Rectal smooth muscle tissue (tissue), 1 donor: ENCODE results near the gene FOXP4.

Experiments
- H3K27ac ChIP-seq: one replicate; pipeline ENCODE4 v1.7.0; 2013; ENCODE audit warnings: low read depth, low read length, inconsistent platforms
- H3K27me3 ChIP-seq: one replicate; pipeline ENCODE4 v1.7.0; 2013; ENCODE audit warnings: low read length; ENCODE audit not compliant: control insufficient read depth, insufficient read depth
- H3K36me3 ChIP-seq: one replicate; pipeline ENCODE4 v1.7.0; 2013; ENCODE audit warnings: low read length; ENCODE audit not compliant: control insufficient read depth, insufficient read depth
- H3K4me1 ChIP-seq: one replicate; pipeline ENCODE4 v1.7.0; 2013; ENCODE audit warnings: low read length; ENCODE audit not compliant: control insufficient read depth, insufficient read depth
- H3K4me3 ChIP-seq: one replicate; pipeline ENCODE4 v1.7.0; 2013; ENCODE audit warnings: low read length
- H3K9ac ChIP-seq: one replicate; pipeline ENCODE4 v1.7.0; 2013; ENCODE audit warnings: low read length

FOXP4 gene

GRCh38 chr6:41626917-41627316 is 80.7 kb downstream of the FOXP4 start:
- H3K27me3 ChIP-seq: no peaks in the 10 kb centered on the region
- H3K36me3 ChIP-seq: no peaks in the 10 kb centered on the region
- H3K9ac ChIP-seq: no peak overlapping the region
- H3K4me1 ChIP-seq: no peaks in the 10 kb centered on the region
- H3K4me3 ChIP-seq: no peak overlapping the region
- no peak overlapping the region for H3K27ac ChIP-seq

- Histone ChIP-seq H3K27ac (no peak overlapping the region), H3K9ac (no peak overlapping the region), H3K4me3 (no peak overlapping the region), H3K4me1 (no peaks in the 10 kb centered on the region), H3K36me3 (no peaks in the 10 kb centered on the region), H3K27me3 (no peaks in the 10 kb centered on the region)
These were observed 82.9 kb downstream of the FOXP4 start for GRCh38 chr6:41629128-41629527.

- H3K27ac ChIP-seq: no peak overlapping the region
- H3K4me1 ChIP-seq: no peaks in the 10 kb centered on the region
- no peak overlapping the region for H3K4me3 ChIP-seq
- H3K27me3 ChIP-seq: no peaks in the 10 kb centered on the region
- no peaks in the 10 kb centered on the region for H3K36me3 ChIP-seq
- no peak overlapping the region for H3K9ac ChIP-seq
These were observed 83.9 kb downstream of the FOXP4 start for GRCh38 chr6:41630069-41630468.

GRCh38 chr6:41630946-41631345 is 84.8 kb downstream of the FOXP4 start:
- H3K36me3 ChIP-seq: no peaks in the 10 kb centered on the region
- H3K4me1 ChIP-seq: no peaks in the 10 kb centered on the region
- H3K9ac ChIP-seq: no peak overlapping the region
- no peak overlapping the region for H3K4me3 ChIP-seq
- H3K27ac ChIP-seq: no peak overlapping the region
- H3K27me3 ChIP-seq: no peaks in the 10 kb centered on the region

GRCh38 chr6:41633056-41633634 is 87.0 kb downstream of the FOXP4 start:
- peaks cover 8% of the 10 kb centered on the region for H3K27me3 ChIP-seq
- H3K27ac ChIP-seq: no peak overlapping the region
- H3K4me1 ChIP-seq: no peaks in the 10 kb centered on the region
- no peak overlapping the region for H3K4me3 ChIP-seq
- no peaks in the 10 kb centered on the region for H3K36me3 ChIP-seq
- no peak overlapping the region for H3K9ac ChIP-seq

GRCh38 chr6:41634657-41635056 is 88.5 kb downstream of the FOXP4 start:
- no peak overlapping the region for H3K4me3 ChIP-seq

GRCh38 chr6:41635365-41635764 is 89.2 kb downstream of the FOXP4 start:
- Histone ChIP-seq H3K9ac (no peak overlapping the region), H3K4me1 (no peaks in the 10 kb centered on the region), H3K27me3 (peaks cover 21% of the 10 kb centered on the region), H3K27ac (no peak overlapping the region), H3K36me3 (no peaks in the 10 kb centered on the region), H3K4me3 (no peak overlapping the region)

More at GRCh38 chr6:41634657-41635056, 88.5 kb downstream of the FOXP4 start:
- Histone ChIP-seq H3K9ac (no peak overlapping the region), H3K27me3 (peaks cover 20% of the 10 kb centered on the region), H3K27ac (no peak overlapping the region), H3K4me1 (no peaks in the 10 kb centered on the region), H3K36me3 (no peaks in the 10 kb centered on the region)

GRCh38 chr6:41636833-41637193 is 90.6 kb downstream of the FOXP4 start:
- H3K9ac ChIP-seq: no peak overlapping the region
- peaks cover 23% of the 10 kb centered on the region for H3K27me3 ChIP-seq
- H3K36me3 ChIP-seq: no peaks in the 10 kb centered on the region
- H3K4me1 ChIP-seq: no peaks in the 10 kb centered on the region
- no peak overlapping the region for H3K27ac ChIP-seq
- no peak overlapping the region for H3K4me3 ChIP-seq

GRCh38 chr6:41637194-41638001 is 91.2 kb downstream of the FOXP4 start:
- H3K27me3 ChIP-seq: peaks cover 23% of the 10 kb centered on the region
- H3K4me3 ChIP-seq: peak overlapping the region; percentile 48
- H3K36me3 ChIP-seq: no peaks in the 10 kb centered on the region
- H3K9ac ChIP-seq: no peak overlapping the region
- H3K4me1 ChIP-seq: no peaks in the 10 kb centered on the region
- H3K27ac ChIP-seq: no peak overlapping the region

- Histone ChIP-seq H3K36me3 (no peaks in the 10 kb centered on the region), H3K9ac (no peak within 1 kb of the TSS), H3K4me1 (no peaks in the 10 kb centered on the region), H3K4me3 (peak within 1 kb of the TSS; percentile 48), H3K27ac (no peak within 1 kb of the TSS), H3K27me3 (peaks cover 23% of the 10 kb centered on the region)
These were observed 92.1 kb downstream of the FOXP4 start, which contains the start of gene MDFI for GRCh38 chr6:41638002-41638934. TSS of gene MDFI (plus strand) at chr6:41638468. CDS start at chr6:41638750, 282 bp downstream.

- Histone ChIP-seq H3K27ac (no peak overlapping the region), H3K27me3 (peaks cover 23% of the 10 kb centered on the region), H3K9ac (no peak overlapping the region), H3K36me3 (no peaks in the 10 kb centered on the region), H3K4me1 (no peaks in the 10 kb centered on the region), H3K4me3 (peak overlapping the region; percentile 48)
These were observed 93.0 kb downstream of the FOXP4 start for GRCh38 chr6:41638935-41639808.
